Caco-2 (cell line): ENCODE results near the gene CCNB2. TPM values are rescaled to one million over a fixed set of nuclear protein-coding genes. Genes with fewer than 3 reads are reported as not detected.

Experiments used
- BruUV-seq: library from RNA; stranded (reverse); fragments of 400-500 nt; replicated peaks from 2 replicates; lab custom pipeline; 2021; lab: Mats Ljungman, UMichigan
- CTCF ChIA-PET: fragments of 300-600 bp; sonication (Branson Sonifier 250); formaldehyde crosslinking; loops from one replicate; lab custom pipeline; 2022; ENCODE audit warnings: antibody characterized with exemption; lab: Charles Lee
- POLR2A ChIA-PET: fragments of 300-600 bp; sonication (Branson Sonifier 250); formaldehyde crosslinking; loops from one replicate; lab custom pipeline; 2022; ENCODE audit warnings: antibody characterized with exemption; lab: Charles Lee
- DNase-seq, 2 experiments: peaks; one replicate each; pipeline versions ENCODE4 v3.0.0 to v3.0.0-alpha.2; 2020 to 2022
- H3K27me3 ChIP-seq: replicated peaks from 2 replicates; pipeline ENCODE4 v1.6.0; 2011; ENCODE audit warnings: low read length; ENCODE audit not compliant: control insufficient read depth, insufficient read depth
- H3K36me3 ChIP-seq: 2 replicates; pipeline ENCODE4 v1.5.1; 2011; ENCODE audit warnings: low read length; ENCODE audit not compliant: control insufficient read depth, insufficient read depth
- H3K4me1 ChIP-seq: fragments of 250-450 bp; sonication (Bioruptor Pico); 2 replicates; pipeline ENCODE4 v1.5.1; 2020; ENCODE audit warnings: mild to moderate bottlenecking
- H3K4me3 ChIP-seq: 2 replicates; pipeline ENCODE4 v1.5.1; 2011; ENCODE audit warnings: low read depth, mild to moderate bottlenecking, control low read depth, low read length
- H3K9me3 ChIP-seq: fragments of 250-450 bp; sonication (Bioruptor Pico); 2 replicates; pipeline ENCODE4 v1.5.1; 2020; ENCODE audit warnings: mild to moderate bottlenecking, moderate library complexity
- H3K27ac Mint-ChIP-seq: one replicate; pipeline ENCODE4 v1.8.0; 2022; ENCODE audit warnings: mixed read lengths; ENCODE audit not compliant: unreplicated experiment
- H3K27me3 Mint-ChIP-seq: one replicate; pipeline ENCODE4 v1.8.0; 2022; ENCODE audit warnings: mixed read lengths; ENCODE audit not compliant: insufficient read depth, unreplicated experiment
- H3K36me3 Mint-ChIP-seq: one replicate; pipeline ENCODE4 v1.8.0; 2022; ENCODE audit warnings: mild to moderate bottlenecking, mixed read lengths; ENCODE audit not compliant: insufficient read depth, unreplicated experiment
- H3K4me1 Mint-ChIP-seq: one replicate; pipeline ENCODE4 v1.8.0; 2022; ENCODE audit warnings: low read depth, mixed read lengths; ENCODE audit not compliant: unreplicated experiment
- H3K4me3 Mint-ChIP-seq: one replicate; pipeline ENCODE4 v1.8.0; 2022; ENCODE audit warnings: mild to moderate bottlenecking, moderate library complexity, mixed read lengths; ENCODE audit not compliant: unreplicated experiment
- H3K9me3 Mint-ChIP-seq: one replicate; pipeline ENCODE4 v1.8.0; 2022; ENCODE audit warnings: mixed read lengths; ENCODE audit not compliant: unreplicated experiment
- CTCF ChIP-seq, 2 experiments: fragments of 200-600 bp in 1 of 2; IDR thresholded peaks; 1 replicate in 1 of 2; 2 replicates in 1 of 2; pipeline versions ENCODE4 v1.5.1 to v1.8.0; 2011 to 2022; ENCODE audit warnings: antibody characterized with exemption in 1 of 2, control low read depth in 1 of 2, inconsistent platforms in 1 of 2, low read depth in 1 of 2, low read length in 1 of 2, mild to moderate bottlenecking in 1 of 2, moderate library complexity in 1 of 2; ENCODE audit not compliant: insufficient read depth in 1 of 2, severe bottlenecking in 1 of 2, unreplicated experiment in 1 of 2
- intact Hi-C: fragments of 100-400 bp; cut with micrococcal nuclease; formaldehyde crosslinking; loops from one replicate; pipeline ENCODE4 v1.10.0; 2022; ENCODE audit not compliant: unreplicated experiment
- total RNA-seq: library from RNA; stranded (reverse); gene quantifications from 2 replicates; pipeline ENCODE4 v1.2.3, GENCODE V29; 2022

The CCNB2 gene
- total RNA-seq, 1 experiment from 2014 or later = 90.1 TPM

GRCh38 chr15:59171067-59171397, 66.1 kb downstream of the CCNB2 start:
- Mint-ChIP-seq H3K4me3 (no peak overlapping the region), H3K27ac (no peak overlapping the region), H3K27me3 (no peaks in the 10 kb centered on the region), H3K36me3 (peaks cover 54% of the 10 kb centered on the region), H3K9me3 (no peaks in the 10 kb centered on the region), H3K4me1 (peaks cover 7% of the 10 kb centered on the region)
- Histone ChIP-seq H3K9me3 (no peaks in the 10 kb centered on the region), H3K4me3 (no peak overlapping the region), H3K27me3 (no peaks in the 10 kb centered on the region), H3K4me1 (peaks cover 9% of the 10 kb centered on the region), H3K36me3 (no peaks in the 10 kb centered on the region; the same call in 1 of the 2 replicates)
- TF ChIP-seq CTCF (IDR thresholded peaks at IDR 0.05; ENCODE audit: insufficient read depth in 1 of 2, low read depth in 1 of 2, low read length in 1 of 2, severe bottlenecking in 1 of 2, unreplicated experiment in 1 of 2) = no peak
- intact Hi-C loops = no loop called here
- no peak for DNase-seq
- POLR2A ChIA-PET = no interaction called here
- BruUV-seq = no TSS peak
- CTCF ChIA-PET = no interaction called here

- Mint-ChIP-seq H3K4me3 (no peak overlapping the region), H3K27ac (no peak overlapping the region), H3K9me3 (no peaks in the 10 kb centered on the region), H3K4me1 (no peaks in the 10 kb centered on the region), H3K36me3 (peaks cover 45% of the 10 kb centered on the region), H3K27me3 (no peaks in the 10 kb centered on the region)
- intact Hi-C loops = no loop called here
- ChIA-PET POLR2A (no interaction called here), CTCF (no interaction called here)
- Histone ChIP-seq H3K27me3 (no peaks in the 10 kb centered on the region), H3K4me1 (no peaks in the 10 kb centered on the region), H3K4me3 (no peak overlapping the region), H3K9me3 (no peaks in the 10 kb centered on the region), H3K36me3 (no peaks in the 10 kb centered on the region; the same call in 1 of the 2 replicates)
- no TSS peak for BruUV-seq
- no peak for DNase-seq
- TF ChIP-seq CTCF (IDR thresholded peaks at IDR 0.05; ENCODE audit: insufficient read depth in 1 of 2, low read depth in 1 of 2, low read length in 1 of 2, severe bottlenecking in 1 of 2, unreplicated experiment in 1 of 2) = peak in 1 of 2 experiments; percentile 28
Observed at GRCh38 chr15:59172289-59172901, 67.4 kb downstream of the CCNB2 start.

- Histone ChIP-seq H3K4me1 (no peaks in the 10 kb centered on the region), H3K36me3 (no peaks in the 10 kb centered on the region; the same call in 1 of the 2 replicates), H3K9me3 (no peaks in the 10 kb centered on the region), H3K4me3 (no peak overlapping the region), H3K27me3 (no peaks in the 10 kb centered on the region)
- Mint-ChIP-seq H3K27ac (peak overlapping the region; percentile 72), H3K9me3 (no peaks in the 10 kb centered on the region), H3K4me1 (no peaks in the 10 kb centered on the region), H3K4me3 (no peak overlapping the region), H3K36me3 (peaks cover 51% of the 10 kb centered on the region), H3K27me3 (no peaks in the 10 kb centered on the region)
- BruUV-seq = no TSS peak
- intact Hi-C loops = no loop called here
- CTCF ChIA-PET = interaction anchor here (1.5 kb wide), 1 partner anchor 320 kb away, joined by 5 read pairs; no protein-coding TSS in a partner anchor
- TF ChIP-seq CTCF (IDR thresholded peaks at IDR 0.05; ENCODE audit: insufficient read depth in 1 of 2, low read depth in 1 of 2, low read length in 1 of 2, severe bottlenecking in 1 of 2, unreplicated experiment in 1 of 2) = no peak
- POLR2A ChIA-PET = interaction anchor here (0.6 kb wide), 1 partner anchor 11 kb away, joined by 4 read pairs; no protein-coding TSS in a partner anchor
- no peak for DNase-seq
Observed at GRCh38 chr15:59173194-59173593, 68.2 kb downstream of the CCNB2 start.
